WTC11 (cell line): ENCODE results near the gene FHAD1. TPM values are rescaled to one million over a fixed set of nuclear protein-coding genes. Genes with fewer than 3 reads are reported as not detected.

ENCODE experiments used
- ATAC-seq: fragments of 200-7000 bp; cut with Tn5 transposase; 2 replicates; pipeline ENCODE4 v1.10.0; 2021; ENCODE audit warnings: mild to moderate bottlenecking, moderate library complexity
- CTCF ChIA-PET: fragments of 300-600 bp; sonication (Branson Sonifier 250); formaldehyde crosslinking; loops from one replicate; lab custom pipeline; 2021; ENCODE audit warnings: antibody characterized with exemption; lab: Charles Lee
- POLR2A ChIA-PET: fragments of 350-600 bp; sonication (Branson Sonifier 250); formaldehyde crosslinking; loops from one replicate; lab custom pipeline; 2021; ENCODE audit warnings: antibody characterized with exemption; lab: Charles Lee
- DNase-seq: peaks from one replicate; pipeline ENCODE4 v3.0.0; 2021; ENCODE audit warnings: low spot score
- H3K27ac Mint-ChIP-seq: 2 replicates; pipeline ENCODE4 v1.8.0; 2021; ENCODE audit warnings: mixed read lengths
- H3K27me3 Mint-ChIP-seq: 2 replicates; pipeline ENCODE4 v1.8.0; 2021; ENCODE audit warnings: low read depth, mild to moderate bottlenecking, moderate library complexity, mixed read lengths
- H3K36me3 Mint-ChIP-seq: 2 replicates; pipeline ENCODE4 v1.8.0; 2021; ENCODE audit warnings: mixed read lengths
- H3K4me1 Mint-ChIP-seq: 2 replicates; pipeline ENCODE4 v1.8.0; 2022; ENCODE audit warnings: mixed read lengths
- H3K4me3 Mint-ChIP-seq: 2 replicates; pipeline ENCODE4 v1.8.0; 2021; ENCODE audit warnings: mild to moderate bottlenecking, moderate library complexity, mixed read lengths
- H3K9me3 Mint-ChIP-seq: 2 replicates; pipeline ENCODE4 v1.8.0; 2021; ENCODE audit warnings: mixed read lengths
- AR ChIP-seq: fragments of 250-450 bp; sonication (Bioruptor Pico); IDR thresholded peaks from 2 replicates; pipeline ENCODE4 v1.9.0; 2021; ENCODE audit warnings: mild to moderate bottlenecking
- ATF2 ChIP-seq: sonication (generic); formaldehyde crosslinking; IDR thresholded peaks from 2 replicates; pipeline ENCODE4 v1.8.1; 2022; ENCODE audit warnings: low read depth, missing genetic modification reagents, borderline replicate concordance
- CREB1 ChIP-seq: sonication (generic); formaldehyde crosslinking; IDR thresholded peaks from 2 replicates; pipeline ENCODE4 v1.8.0; 2023; ENCODE audit warnings: mild to moderate bottlenecking, missing genetic modification reagents
- CREM ChIP-seq: sonication (generic); formaldehyde crosslinking; IDR thresholded peaks from 2 replicates; pipeline ENCODE4 v1.8.1; 2022; ENCODE audit warnings: mild to moderate bottlenecking, missing genetic modification reagents, moderate library complexity
- E2F4 ChIP-seq: sonication (generic); formaldehyde crosslinking; IDR thresholded peaks from 2 replicates; pipeline ENCODE4 v1.8.1; 2022; ENCODE audit warnings: low read depth, mild to moderate bottlenecking, moderate library complexity, missing genetic modification reagents, borderline replicate concordance
- ETV6 ChIP-seq: sonication (generic); formaldehyde crosslinking; IDR thresholded peaks from 2 replicates; pipeline ENCODE4 v1.8.1; 2022; ENCODE audit warnings: mild to moderate bottlenecking, missing genetic modification reagents
- GRHL2 ChIP-seq: fragments of 250-450 bp; sonication (Bioruptor Pico); IDR thresholded peaks from 2 replicates; pipeline ENCODE4 v1.8.0; 2022; ENCODE audit warnings: mild to moderate bottlenecking, moderate library complexity; ENCODE audit not compliant: insufficient replicate concordance, severe bottlenecking
- HMGA2 ChIP-seq: fragments of 250-450 bp; sonication (Bioruptor Pico); IDR thresholded peaks from 2 replicates; pipeline ENCODE4 v1.4.0; 2021; ENCODE audit warnings: mild to moderate bottlenecking, moderate library complexity
- IRF2 ChIP-seq: sonication (generic); formaldehyde crosslinking; IDR thresholded peaks from 2 replicates; pipeline ENCODE4 v1.8.0; 2022; ENCODE audit warnings: low read depth, missing genetic modification reagents, borderline replicate concordance
- OVOL2 ChIP-seq: fragments of 250-450 bp; sonication (Bioruptor Pico); IDR thresholded peaks from 2 replicates; pipeline ENCODE4 v1.9.0; 2021; ENCODE audit warnings: mild to moderate bottlenecking, borderline replicate concordance
- PRRX2 ChIP-seq: fragments of 250-450 bp; sonication (Bioruptor Pico); IDR thresholded peaks from 2 replicates; pipeline ENCODE4 v1.8.0; 2021; ENCODE audit warnings: mild to moderate bottlenecking
- SMAD3 ChIP-seq: sonication (generic); formaldehyde crosslinking; IDR thresholded peaks from 2 replicates; pipeline ENCODE4 v1.8.0; 2022; ENCODE audit warnings: missing genetic modification reagents, mild to moderate bottlenecking, borderline replicate concordance
- SMAD4 ChIP-seq: sonication (generic); formaldehyde crosslinking; IDR thresholded peaks from 2 replicates; pipeline ENCODE4 v1.8.0; 2022; ENCODE audit warnings: mild to moderate bottlenecking, missing genetic modification reagents
- SOX15 ChIP-seq: fragments of 250-450 bp; sonication (Bioruptor Pico); IDR thresholded peaks from 2 replicates; pipeline ENCODE4 v1.9.0; 2021; ENCODE audit warnings: mild to moderate bottlenecking
- TCF7 ChIP-seq: sonication (generic); formaldehyde crosslinking; IDR thresholded peaks from 2 replicates; pipeline ENCODE4 v1.8.0; 2022; ENCODE audit warnings: mild to moderate bottlenecking, low read depth, missing genetic modification reagents, moderate library complexity
- ZNF219 ChIP-seq: sonication (generic); formaldehyde crosslinking; IDR thresholded peaks from 2 replicates; pipeline ENCODE4 v1.8.0; 2023; ENCODE audit warnings: missing genetic modification reagents, mild to moderate bottlenecking, borderline replicate concordance
- total RNA-seq: library from RNA; stranded (reverse); gene quantifications from 3 replicates; pipeline ENCODE4 v1.2.3, GENCODE V29; 2021
- TF ChIP-seq, protein P1 (sequence below): sonication (generic); formaldehyde crosslinking; IDR thresholded peaks from 2 replicates; pipeline ENCODE4 v1.8.1; 2022; ENCODE audit warnings: mild to moderate bottlenecking, missing genetic modification reagents, moderate library complexity, borderline replicate concordance
- TF ChIP-seq, protein P2 (sequence below): sonication (generic); formaldehyde crosslinking; IDR thresholded peaks from 2 replicates; pipeline ENCODE4 v1.8.1; 2023; ENCODE audit warnings: mild to moderate bottlenecking, missing genetic modification reagents, borderline replicate concordance
- TF ChIP-seq, protein P3 (sequence below): sonication (generic); formaldehyde crosslinking; IDR thresholded peaks from 2 replicates; pipeline ENCODE4 v1.8.0; 2022; ENCODE audit warnings: mild to moderate bottlenecking, missing genetic modification reagents

Gene FHAD1
- total RNA-seq, 1 experiment from 2014 or later, result 3.0 TPM

DNA sequence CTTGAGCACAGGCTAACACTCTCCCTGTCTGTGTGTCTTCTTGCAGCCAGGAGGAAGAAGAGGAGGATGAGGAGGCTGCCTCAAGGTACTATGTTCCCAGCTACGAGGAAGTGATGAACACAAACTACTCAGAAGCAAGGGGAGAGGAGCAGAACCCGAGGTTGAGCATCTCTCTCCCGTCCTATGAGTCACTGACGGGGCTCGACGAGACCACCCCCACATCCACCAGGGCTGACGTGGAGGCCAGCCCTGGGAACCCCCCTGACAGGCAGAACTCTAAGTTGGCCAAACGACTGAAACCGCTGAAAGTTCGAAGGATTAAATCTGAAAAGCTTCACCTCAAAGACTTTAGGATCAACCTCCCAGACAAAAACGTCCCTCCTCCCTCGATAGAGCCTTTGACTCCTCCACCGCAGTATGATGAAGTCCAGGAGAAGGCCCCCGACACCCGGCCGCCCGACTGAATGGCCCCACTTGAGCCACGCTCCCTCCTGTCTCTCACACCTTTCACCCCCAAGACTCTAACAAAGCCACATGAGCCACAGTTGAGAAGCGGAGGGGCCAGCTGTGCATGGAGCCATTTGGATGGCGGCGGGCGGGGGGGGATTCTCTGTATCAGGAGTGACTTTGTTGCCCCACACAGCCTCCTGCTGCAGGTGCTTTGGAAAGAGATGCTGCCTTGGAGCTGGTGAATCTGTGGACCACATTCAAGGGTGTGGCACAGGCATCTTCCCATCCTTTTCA lies 27.6 kb upstream of the FHAD1 start (continued):
- TF ChIP-seq, protein P1, sequence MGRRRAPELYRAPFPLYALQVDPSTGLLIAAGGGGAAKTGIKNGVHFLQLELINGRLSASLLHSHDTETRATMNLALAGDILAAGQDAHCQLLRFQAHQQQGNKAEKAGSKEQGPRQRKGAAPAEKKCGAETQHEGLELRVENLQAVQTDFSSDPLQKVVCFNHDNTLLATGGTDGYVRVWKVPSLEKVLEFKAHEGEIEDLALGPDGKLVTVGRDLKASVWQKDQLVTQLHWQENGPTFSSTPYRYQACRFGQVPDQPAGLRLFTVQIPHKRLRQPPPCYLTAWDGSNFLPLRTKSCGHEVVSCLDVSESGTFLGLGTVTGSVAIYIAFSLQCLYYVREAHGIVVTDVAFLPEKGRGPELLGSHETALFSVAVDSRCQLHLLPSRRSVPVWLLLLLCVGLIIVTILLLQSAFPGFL (CRISPR knock-in tag), result no peak

DNA sequence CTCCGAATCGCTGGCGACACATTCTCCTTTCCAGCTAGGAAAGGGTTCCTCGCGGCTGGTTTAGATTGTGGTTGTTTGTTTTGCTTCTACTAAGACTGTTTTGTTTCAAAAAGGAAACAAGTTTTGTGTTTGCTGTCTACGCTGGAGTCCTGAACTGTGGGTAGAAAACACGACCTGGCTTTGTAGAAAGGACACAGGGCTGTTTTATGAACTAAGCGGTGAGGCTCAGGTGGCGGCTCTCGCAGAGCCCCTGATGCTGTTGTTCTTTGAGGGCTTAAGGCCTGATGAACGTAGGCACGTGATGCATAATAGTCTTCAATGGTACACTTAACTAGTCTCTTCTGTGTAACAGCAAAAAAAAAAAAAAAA lies 27.0 kb upstream of the FHAD1 start:
- TF ChIP-seq AR (CRISPR knock-in tag) (no peak), SMAD4 (no peak), CREB1 (CRISPR knock-in tag) (no peak), SOX15 (CRISPR knock-in tag) (no peak), HMGA2 (CRISPR knock-in tag) (no peak), TCF7 (CRISPR knock-in tag) (no peak), IRF2 (CRISPR knock-in tag) (no peak), PRRX2 (no peak), SMAD3 (CRISPR knock-in tag) (no peak), ATF2 (CRISPR knock-in tag) (no peak), E2F4 (CRISPR knock-in tag) (no peak), OVOL2 (CRISPR knock-in tag) (no peak), GRHL2 (CRISPR knock-in tag) (no peak), ETV6 (CRISPR knock-in tag) (no peak), CREM (CRISPR knock-in tag) (no peak), ZNF219 (CRISPR knock-in tag) (no peak)
- TF ChIP-seq, protein P2, sequence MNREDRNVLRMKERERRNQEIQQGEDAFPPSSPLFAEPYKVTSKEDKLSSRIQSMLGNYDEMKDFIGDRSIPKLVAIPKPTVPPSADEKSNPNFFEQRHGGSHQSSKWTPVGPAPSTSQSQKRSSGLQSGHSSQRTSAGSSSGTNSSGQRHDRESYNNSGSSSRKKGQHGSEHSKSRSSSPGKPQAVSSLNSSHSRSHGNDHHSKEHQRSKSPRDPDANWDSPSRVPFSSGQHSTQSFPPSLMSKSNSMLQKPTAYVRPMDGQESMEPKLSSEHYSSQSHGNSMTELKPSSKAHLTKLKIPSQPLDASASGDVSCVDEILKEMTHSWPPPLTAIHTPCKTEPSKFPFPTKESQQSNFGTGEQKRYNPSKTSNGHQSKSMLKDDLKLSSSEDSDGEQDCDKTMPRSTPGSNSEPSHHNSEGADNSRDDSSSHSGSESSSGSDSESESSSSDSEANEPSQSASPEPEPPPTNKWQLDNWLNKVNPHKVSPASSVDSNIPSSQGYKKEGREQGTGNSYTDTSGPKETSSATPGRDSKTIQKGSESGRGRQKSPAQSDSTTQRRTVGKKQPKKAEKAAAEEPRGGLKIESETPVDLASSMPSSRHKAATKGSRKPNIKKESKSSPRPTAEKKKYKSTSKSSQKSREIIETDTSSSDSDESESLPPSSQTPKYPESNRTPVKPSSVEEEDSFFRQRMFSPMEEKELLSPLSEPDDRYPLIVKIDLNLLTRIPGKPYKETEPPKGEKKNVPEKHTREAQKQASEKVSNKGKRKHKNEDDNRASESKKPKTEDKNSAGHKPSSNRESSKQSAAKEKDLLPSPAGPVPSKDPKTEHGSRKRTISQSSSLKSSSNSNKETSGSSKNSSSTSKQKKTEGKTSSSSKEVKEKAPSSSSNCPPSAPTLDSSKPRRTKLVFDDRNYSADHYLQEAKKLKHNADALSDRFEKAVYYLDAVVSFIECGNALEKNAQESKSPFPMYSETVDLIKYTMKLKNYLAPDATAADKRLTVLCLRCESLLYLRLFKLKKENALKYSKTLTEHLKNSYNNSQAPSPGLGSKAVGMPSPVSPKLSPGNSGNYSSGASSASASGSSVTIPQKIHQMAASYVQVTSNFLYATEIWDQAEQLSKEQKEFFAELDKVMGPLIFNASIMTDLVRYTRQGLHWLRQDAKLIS (CRISPR knock-in tag), result no peak
- TF ChIP-seq, protein P3, sequence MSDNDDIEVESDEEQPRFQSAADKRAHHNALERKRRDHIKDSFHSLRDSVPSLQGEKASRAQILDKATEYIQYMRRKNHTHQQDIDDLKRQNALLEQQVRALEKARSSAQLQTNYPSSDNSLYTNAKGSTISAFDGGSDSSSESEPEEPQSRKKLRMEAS (CRISPR knock-in tag), result no peak
- Mint-ChIP-seq H3K9me3 (peaks cover 25% of the 10 kb centered on the region), H3K4me1 (peaks cover 7% of the 10 kb centered on the region), H3K4me3 (no peak overlapping the region), H3K27me3 (no peaks in the 10 kb centered on the region), H3K27ac (no peak overlapping the region), H3K36me3 (peaks cover 36% of the 10 kb centered on the region)
- CTCF ChIA-PET, result interaction anchor here (0.7 to 1.4 kb wide), 2 partner anchors 67 to 182 kb away, joined by 3 to 4 read pairs; partner anchors contain the start of gene TMEM51
- no peak for DNase-seq
- POLR2A ChIA-PET, result interaction anchor here (0.7 kb wide), 1 partner anchor 41 kb away, joined by 4 read pairs; no protein-coding TSS in a partner anchor
- no peak for ATAC-seq
